GM19025 (cell line): ENCODE results near the gene TTC33.
A peak's percentile ranks its signal among the peaks of the same experiment; 100 is the strongest.
"Not testable (repeated sequence)": the region's sequence is repeated elsewhere in the genome, so short reads cannot be mapped to it uniquely, and the experiment has no call there.

Source experiments
- ATAC-seq: cut with Tn5 transposase; IDR thresholded peaks from one replicate; pipeline ENCODE4 v1.9.1; 2021; ENCODE audit warnings: mild to moderate bottlenecking, low read depth, moderate library complexity; ENCODE audit not compliant: unreplicated experiment

TTC33 gene, protein sequence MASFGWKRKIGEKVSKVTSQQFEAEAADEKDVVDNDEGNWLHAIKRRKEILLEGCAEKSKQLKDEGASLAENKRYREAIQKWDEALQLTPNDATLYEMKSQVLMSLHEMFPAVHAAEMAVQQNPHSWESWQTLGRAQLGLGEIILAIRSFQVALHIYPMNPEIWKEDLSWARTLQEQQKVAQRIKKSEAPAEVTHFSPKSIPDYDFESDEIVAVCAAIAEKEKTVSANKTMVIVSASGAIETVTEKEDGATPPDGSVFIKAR

GRCh38 chr5:40755407-40756365 lies at the start of gene TTC33:
Gene TTC33, minus strand, starts transcription at chr5:40755961. Its CDS starts 8,943 bp downstream, at chr5:40747018.
- peak; percentile 85 for ATAC-seq

DNA sequence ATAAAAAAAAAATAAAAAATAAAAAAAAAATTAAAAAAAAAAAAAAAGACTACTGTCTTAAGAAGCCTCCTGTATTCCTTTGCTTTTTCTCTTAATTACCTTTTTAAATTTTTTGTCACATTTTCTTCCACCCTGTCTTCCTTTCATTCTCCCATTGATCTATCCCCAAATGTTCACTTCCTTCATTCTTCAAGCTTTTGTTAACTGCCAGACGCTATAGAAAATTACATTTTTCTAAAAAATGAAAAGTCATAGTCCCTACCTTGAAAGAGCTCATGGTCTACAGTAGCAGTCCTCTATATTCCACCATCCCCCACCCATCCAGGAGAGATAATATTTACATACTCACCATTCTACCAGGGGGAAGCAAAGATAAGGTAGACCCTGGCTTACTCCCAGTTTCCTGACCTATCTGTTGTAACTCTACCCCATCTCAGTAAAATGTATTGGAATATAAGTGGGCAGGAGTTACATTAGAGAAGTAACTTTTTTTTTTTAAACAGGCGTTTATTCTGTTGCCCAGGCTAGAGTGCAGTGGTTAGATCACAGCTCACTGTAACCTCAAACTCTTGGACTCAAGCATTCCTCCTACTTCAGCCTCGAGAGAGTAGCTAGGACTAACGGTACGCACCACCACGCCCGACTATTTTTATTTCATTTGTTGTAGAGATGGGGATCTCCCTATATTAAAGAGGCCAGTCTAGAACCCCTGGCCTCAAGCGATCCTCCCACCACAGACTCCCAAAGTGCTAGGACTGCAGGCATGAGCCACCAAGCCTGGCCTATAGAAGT lies 46.2 kb upstream of the TTC33 start:
- ATAC-seq, result no peak

DNA sequence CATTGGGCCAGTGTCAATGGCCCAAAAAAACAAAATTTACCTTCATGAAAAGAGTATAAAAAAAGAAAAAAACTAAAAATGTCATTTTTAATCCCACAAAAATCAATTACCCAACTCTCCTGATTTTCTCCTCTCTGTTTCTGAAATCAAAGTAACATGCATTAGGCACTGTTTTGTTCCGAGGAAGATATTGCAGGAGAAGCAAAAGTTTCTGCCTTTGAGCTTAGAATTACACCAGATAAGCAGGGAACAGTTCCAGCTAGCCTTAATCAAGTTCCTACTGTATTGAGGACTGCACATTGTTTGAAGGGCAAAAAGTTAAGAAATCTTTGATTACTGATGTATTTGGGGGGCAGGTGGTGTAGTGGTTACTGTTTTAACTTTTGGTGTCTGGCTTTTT lies 43.5 kb upstream of the TTC33 start:
- no peak for ATAC-seq

GRCh38 chr5:40798801-40799210 lies 43.0 kb upstream of the TTC33 start:
- no peak for ATAC-seq

GRCh38 chr5:40798012-40798800 lies 42.4 kb upstream of the TTC33 start, which contains the start of gene PRKAA1:
Gene PRKAA1, minus strand, starts transcription at chr5:40798374. Its CDS starts 185 bp downstream, at chr5:40798189.
- ATAC-seq, result peak; percentile 97

DNA sequence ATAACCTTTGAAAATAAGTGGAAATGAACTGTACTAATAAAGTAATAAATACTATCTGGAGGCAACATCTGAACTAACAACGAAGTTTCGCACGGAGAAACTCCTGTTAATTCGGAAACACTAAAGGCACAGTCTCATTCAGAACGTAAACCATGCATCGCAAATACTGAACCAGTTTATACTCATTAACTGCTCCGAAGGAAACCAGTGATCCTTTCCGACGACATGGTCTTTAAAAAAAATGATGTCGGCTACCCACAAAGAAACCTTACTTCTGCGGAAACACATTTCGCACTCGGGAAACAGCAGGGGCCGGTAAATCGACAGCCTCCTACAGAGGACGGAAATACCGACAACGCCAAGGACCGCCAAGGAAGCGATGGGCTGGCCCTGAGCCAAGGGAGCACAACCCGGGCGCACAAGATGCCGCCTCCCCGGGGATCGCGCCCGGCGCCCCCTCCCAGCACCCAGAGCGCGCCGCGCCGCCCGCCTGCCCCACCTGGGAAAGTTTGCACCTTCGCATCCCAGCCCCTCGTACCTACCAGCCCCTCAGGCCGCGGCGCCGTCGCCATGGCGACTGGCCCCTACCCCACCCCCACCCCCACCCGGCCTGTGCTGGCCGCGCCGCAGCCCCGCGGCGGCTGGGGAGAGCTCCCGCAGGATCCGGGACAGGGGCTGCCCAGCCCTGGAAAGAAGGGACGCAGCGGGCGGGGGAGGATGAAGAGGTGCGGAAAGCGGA lies 41.7 kb upstream of the TTC33 start:
- peak; percentile 30 for ATAC-seq

DNA sequence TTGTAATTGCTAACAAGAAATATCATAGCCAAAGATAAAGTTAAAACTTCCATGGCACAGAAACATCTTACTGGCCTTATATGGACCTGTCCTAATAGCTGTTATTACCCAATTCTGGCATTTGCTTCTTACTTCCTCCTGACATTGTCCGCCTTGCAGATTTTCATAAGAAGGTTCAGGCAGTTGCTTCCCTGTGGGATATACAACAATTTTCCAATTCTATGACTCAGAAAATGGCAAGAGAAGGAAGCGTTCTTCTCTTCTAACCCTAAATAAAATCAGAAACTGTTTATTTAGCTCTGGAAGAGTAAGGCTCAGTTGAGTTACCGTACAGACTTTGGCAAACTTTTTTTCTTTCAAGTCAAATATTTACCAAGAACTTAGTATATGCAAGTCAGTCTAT lies 40.7 kb upstream of the TTC33 start:
- ATAC-seq, result no peak

DNA sequence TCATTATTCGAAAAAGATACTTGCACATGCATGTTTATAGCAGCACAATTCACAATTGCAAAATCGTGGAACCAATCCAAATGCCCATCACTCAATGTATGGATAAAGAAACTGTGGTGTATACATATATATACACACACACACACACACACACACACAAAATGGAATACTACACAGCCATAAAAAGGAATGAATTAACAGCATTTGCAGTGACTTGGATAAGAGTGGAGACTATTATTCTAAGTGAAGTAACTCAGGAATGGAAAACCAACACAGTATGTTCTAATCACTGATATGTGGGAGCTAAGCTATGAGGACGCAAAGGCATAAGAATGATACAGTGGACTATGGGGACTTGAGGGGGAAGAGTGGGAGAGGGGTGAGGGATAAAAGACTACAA lies 39.1 kb upstream of the TTC33 start:
- ATAC-seq, result not testable (repeated sequence)

DNA sequence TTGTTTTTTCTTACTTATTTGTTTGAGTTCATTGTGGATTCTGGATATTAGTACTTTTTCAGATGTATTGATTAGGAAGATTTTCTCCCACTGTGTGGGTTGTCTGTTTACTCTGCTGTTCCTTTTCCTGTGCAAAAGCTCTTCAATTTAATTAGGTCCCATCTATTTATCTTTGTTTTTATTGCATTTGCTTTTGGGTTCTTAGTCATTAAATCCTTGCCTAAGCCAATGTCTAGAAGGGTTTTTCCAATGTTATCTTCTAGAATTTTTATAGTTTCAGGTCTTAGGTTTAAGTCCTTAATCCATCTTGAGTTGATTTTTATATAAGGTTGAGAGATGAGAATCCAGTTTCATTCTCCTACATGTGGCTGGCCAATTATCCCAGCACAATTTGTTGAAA lies 38.6 kb upstream of the TTC33 start:
- not testable (repeated sequence) for ATAC-seq

DNA sequence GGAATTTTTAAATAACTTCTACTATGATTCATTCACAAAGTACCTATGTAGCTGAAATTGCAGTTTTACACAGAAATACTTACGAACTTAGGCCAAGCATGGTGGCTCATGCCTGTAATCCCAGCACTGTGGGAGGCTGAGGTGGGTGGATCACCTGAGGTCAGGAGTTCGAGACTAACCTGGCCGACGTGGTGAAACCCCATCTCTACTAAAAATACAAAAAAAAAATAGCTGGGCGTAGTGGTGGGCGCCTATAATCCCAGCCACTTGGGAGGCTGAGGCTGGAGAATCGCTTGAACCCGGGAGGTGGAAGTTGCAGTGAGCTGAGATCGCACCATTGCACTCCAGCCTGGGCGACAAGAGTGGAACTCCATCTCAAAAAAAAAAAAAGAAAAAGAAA lies 36.9 kb upstream of the TTC33 start:
- ATAC-seq, result not testable (repeated sequence)

- ATAC-seq, result no peak
These were observed 36.0 kb upstream of the TTC33 start for GRCh38 chr5:40791715-40792139.

DNA sequence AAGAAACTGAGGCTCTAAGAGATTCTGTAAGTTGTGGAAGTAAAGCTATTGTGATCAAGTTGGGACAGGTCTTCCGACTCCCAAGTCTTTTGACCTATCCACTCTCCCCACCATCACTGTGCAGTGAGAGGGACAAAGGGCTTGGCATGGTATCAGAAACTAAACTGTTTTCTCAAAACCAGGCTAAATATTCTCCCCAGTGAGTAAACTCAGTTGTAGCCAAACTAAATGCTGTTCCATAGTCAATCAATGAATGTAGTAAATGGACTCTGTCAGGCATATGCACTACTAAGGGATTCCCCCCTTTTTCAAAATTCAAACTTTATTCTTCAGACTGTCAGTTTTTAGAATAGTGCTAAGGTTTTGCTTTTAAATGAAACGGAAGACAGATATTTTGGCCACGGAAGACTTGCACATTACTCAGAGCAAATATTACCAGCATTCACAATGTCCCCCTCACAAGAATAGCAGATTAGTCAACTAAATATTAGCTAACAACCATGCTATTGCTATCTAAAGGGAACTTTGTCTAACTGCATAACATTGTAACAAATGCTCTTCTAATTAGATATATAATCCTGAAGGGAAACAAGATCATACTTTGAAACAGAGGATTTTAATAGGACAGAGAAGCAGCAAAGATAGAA lies 35.3 kb upstream of the TTC33 start:
- ATAC-seq, result no peak

DNA sequence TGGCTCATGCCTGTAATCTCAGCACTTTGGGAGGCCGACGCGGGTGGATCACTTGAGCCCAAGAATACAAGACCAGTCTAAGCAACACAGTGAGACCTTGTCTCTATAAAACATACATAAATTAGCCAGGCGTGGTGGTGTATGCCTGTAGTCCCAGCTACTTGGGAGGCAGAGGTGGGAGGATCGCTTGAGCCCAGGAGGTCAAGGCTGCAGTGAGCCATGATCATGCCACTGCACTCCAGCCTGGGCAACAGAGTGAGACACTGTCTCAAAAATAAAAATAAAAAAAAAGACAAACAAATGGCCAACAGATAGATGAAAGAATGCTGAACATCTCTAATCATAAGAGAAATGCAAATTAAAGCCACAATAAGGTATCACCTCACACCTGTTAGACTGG lies 33.2 kb upstream of the TTC33 start:
- not testable (repeated sequence) for ATAC-seq

DNA sequence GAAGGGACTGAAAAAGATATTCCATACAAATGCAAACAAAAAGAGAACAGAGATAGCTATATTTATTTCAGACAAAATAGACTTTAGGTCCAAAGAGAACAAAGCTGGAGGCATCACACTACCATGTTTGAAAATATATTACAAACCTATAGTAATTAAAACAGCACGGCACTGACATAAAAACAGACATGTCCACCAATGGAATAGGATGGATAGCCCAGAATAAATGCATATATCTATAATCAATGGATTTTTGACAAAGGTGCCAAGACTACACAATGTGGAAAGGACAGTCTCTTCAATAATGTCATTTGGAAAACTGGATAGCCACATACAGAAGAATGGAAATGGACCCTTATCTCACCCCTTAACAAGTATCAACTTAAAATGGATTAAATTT lies 32.2 kb upstream of the TTC33 start:
- no peak for ATAC-seq

DNA sequence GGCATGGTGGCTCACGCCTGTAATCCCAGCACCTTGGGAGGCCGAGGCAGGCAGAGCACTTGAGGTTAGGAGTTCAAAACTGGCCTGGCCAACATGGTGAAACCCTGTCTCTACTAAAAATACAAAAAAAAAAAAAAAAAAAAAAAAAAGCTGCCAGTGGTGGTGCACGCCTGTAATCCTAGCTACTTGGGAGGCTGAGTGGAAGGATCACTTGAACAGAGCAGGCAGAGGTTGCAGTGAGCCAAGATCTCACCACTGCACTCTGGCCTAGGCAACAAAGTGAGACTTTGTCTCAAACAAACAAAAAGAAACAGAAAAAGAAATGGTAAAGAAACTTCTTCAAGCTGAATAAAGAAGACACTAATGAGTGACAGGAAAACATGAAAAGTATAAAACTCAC lies 30.9 kb upstream of the TTC33 start:
- not testable (repeated sequence) for ATAC-seq

GRCh38 chr5:40784916-40785315 lies 29.2 kb upstream of the TTC33 start:
- ATAC-seq, result no peak

DNA sequence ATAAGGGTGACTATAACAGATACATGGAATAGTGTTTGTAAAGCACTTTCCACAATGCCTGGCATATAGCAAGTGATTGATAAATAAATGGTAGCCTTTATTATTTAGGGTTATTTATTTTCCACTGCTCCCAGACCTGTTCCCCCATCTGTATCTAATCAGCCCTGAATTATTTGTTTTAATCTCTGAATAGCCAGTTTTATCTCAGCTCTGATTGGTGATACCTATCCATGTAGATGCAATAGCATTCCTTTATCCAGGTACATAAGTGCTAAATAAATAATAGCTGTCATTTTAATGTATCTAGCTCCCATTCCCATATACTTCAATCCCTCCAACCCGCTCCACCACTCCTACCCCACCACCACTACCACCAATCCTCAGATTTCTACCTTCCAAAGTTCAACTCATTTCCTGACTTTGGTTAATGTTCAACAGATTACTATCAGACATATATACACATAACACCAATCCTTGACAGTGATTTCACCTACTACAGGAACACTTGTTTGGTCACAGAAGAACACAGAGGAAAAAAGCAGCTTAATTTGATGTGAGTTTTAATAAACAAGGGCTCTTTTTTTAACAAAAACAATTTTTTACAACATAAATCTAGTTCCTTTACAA lies 28.4 kb upstream of the TTC33 start:
- no peak for ATAC-seq

GRCh38 chr5:40781843-40782409 lies 26.2 kb upstream of the TTC33 start:
- no peak for ATAC-seq
